Activated naive CD4-positive, alpha-beta T cell treated with anti-CD3 and anti-CD28 coated beads, Interleukin-2, amount 50 U/mL, for 72 hours (primary cell): ENCODE data around the gene IGLL1. TPM values are rescaled to one million over a fixed set of nuclear protein-coding genes. Genes with fewer than 3 reads are reported as not detected.
"Not testable (repeated sequence)": the region's sequence is repeated elsewhere in the genome, so short reads cannot be mapped to it uniquely, and the experiment has no call there.

Experiments
- ATAC-seq, 2 donors: fragments of 150-1000 bp; cut with Tn5 transposase; 2 replicates each; pipeline ENCODE4 v1.10.0; 2021; ENCODE audit warnings: mild to moderate bottlenecking in 2 of 2, moderate library complexity in 2 of 2
- DNase-seq, 2 donors: peaks; one replicate each; pipeline ENCODE4 v3.0.0; 2021 to 2022; ENCODE audit warnings: low spot score in 2 of 2
- H3K27ac Mint-ChIP-seq, 2 donors: one replicate each; pipeline ENCODE4 v1.8.0; 2022; ENCODE audit warnings: mild to moderate bottlenecking in 2 of 2, mixed read lengths in 2 of 2
- H3K36me3 Mint-ChIP-seq, 2 donors: one replicate each; pipeline ENCODE4 v1.8.0; 2022; ENCODE audit warnings: mixed read lengths in 2 of 2
- H3K9me3 Mint-ChIP-seq, 2 donors: one replicate each; pipeline ENCODE4 v1.8.0; 2022; ENCODE audit warnings: mixed read lengths in 2 of 2
- total RNA-seq, 2 donors: library from RNA; stranded (reverse); gene quantifications; one replicate each; pipeline ENCODE4 v1.2.3, GENCODE V29; 2022

The IGLL1 gene
- total RNA-seq, 2 donors from 2014 or later = not detected

GRCh38 chr22:23571486-23571885 lies 8.6 kb downstream of the IGLL1 start:
- no peak overlapping the region for H3K27ac Mint-ChIP-seq
- no peaks in the 10 kb centered on the region for H3K36me3 Mint-ChIP-seq
- DNase-seq (no peak), ATAC-seq (no peak)
- peaks cover 0 to 4% of the 10 kb centered on the region in 2 donors for H3K9me3 Mint-ChIP-seq

GRCh38 chr22:23570681-23571080 lies 9.4 kb downstream of the IGLL1 start:
- ATAC-seq = no peak
- DNase-seq = no peak
- Mint-ChIP-seq H3K9me3 (peaks cover 0 to 4% of the 10 kb centered on the region in 2 donors), H3K36me3 (no peaks in the 10 kb centered on the region), H3K27ac (no peak overlapping the region)

GRCh38 chr22:23569716-23570115 lies 10.4 kb downstream of the IGLL1 start:
- no peak for ATAC-seq
- no peaks in the 10 kb centered on the region for H3K36me3 Mint-ChIP-seq
- DNase-seq = no peak
- H3K27ac Mint-ChIP-seq = no peak overlapping the region
- peaks cover 0 to 4% of the 10 kb centered on the region in 2 donors for H3K9me3 Mint-ChIP-seq

- H3K9me3 Mint-ChIP-seq = peaks cover 0 to 4% of the 10 kb centered on the region in 2 donors
- H3K36me3 Mint-ChIP-seq = no peaks in the 10 kb centered on the region
- DNase-seq (no peak), ATAC-seq (no peak)
- H3K27ac Mint-ChIP-seq = no peak overlapping the region
Observed at GRCh38 chr22:23569291-23569690, 10.8 kb downstream of the IGLL1 start.

- H3K36me3 Mint-ChIP-seq = no peaks in the 10 kb centered on the region
- H3K27ac Mint-ChIP-seq = no peak overlapping the region
- ATAC-seq = no peak
- peaks cover 0 to 2% of the 10 kb centered on the region in 2 donors for H3K9me3 Mint-ChIP-seq
- DNase-seq = peak in 1 of 2 donors; percentile 53
Observed at GRCh38 chr22:23566705-23567475, 13.2 kb downstream of the IGLL1 start.

GRCh38 chr22:23565915-23566704 lies 14.0 kb downstream of the IGLL1 start:
- ATAC-seq = peak in 1 of 2 donors; percentile 14
- Mint-ChIP-seq H3K27ac (no peak overlapping the region), H3K9me3 (no peaks in the 10 kb centered on the region), H3K36me3 (no peaks in the 10 kb centered on the region)
- DNase-seq = peak in 1 of 2 donors; percentile 35

GRCh38 chr22:23565305-23565914 lies 14.7 kb downstream of the IGLL1 start:
- DNase-seq (peak in 1 of 2 donors; percentile 53), ATAC-seq (peak in 1 of 2 donors; percentile 51)
- no peak overlapping the region for H3K27ac Mint-ChIP-seq
- no peaks in the 10 kb centered on the region for H3K36me3 Mint-ChIP-seq
- H3K9me3 Mint-ChIP-seq = no peaks in the 10 kb centered on the region

GRCh38 chr22:23564276-23564675 lies 15.8 kb downstream of the IGLL1 start:
- H3K9me3 Mint-ChIP-seq = no peaks in the 10 kb centered on the region

GRCh38 chr22:23563111-23563510 lies 17.0 kb downstream of the IGLL1 start:
- Mint-ChIP-seq H3K27ac (no peak overlapping the region), H3K9me3 (no peaks in the 10 kb centered on the region), H3K36me3 (no peaks in the 10 kb centered on the region)
- peak in 1 of 2 donors; percentile 33 for DNase-seq
- no peak for ATAC-seq

More at GRCh38 chr22:23564276-23564675, 15.8 kb downstream of the IGLL1 start:
- Mint-ChIP-seq H3K27ac (no peak overlapping the region), H3K36me3 (no peaks in the 10 kb centered on the region)
- DNase-seq (no peak), ATAC-seq (no peak)

GRCh38 chr22:23562186-23562585 lies 17.9 kb downstream of the IGLL1 start:
- peak in 1 of 2 donors; percentile 28 for DNase-seq
- H3K27ac Mint-ChIP-seq = no peak overlapping the region
- no peak for ATAC-seq
- no peaks in the 10 kb centered on the region for H3K36me3 Mint-ChIP-seq
- no peaks in the 10 kb centered on the region for H3K9me3 Mint-ChIP-seq

- not testable (repeated sequence) for H3K9me3 Mint-ChIP-seq, H3K27ac Mint-ChIP-seq, H3K36me3 Mint-ChIP-seq, ATAC-seq
- DNase-seq = peak in 1 of 2 donors; percentile 33
Observed at GRCh38 chr22:23561025-23561510, 19.0 kb downstream of the IGLL1 start.

GRCh38 chr22:23560215-23560614 lies 19.9 kb downstream of the IGLL1 start:
- H3K36me3 Mint-ChIP-seq, DNase-seq, H3K9me3 Mint-ChIP-seq, ATAC-seq, H3K27ac Mint-ChIP-seq: not testable (repeated sequence)

GRCh38 chr22:23557467-23557866 lies 22.6 kb downstream of the IGLL1 start:
- H3K27ac Mint-ChIP-seq = no peak overlapping the region
- ATAC-seq (no peak), DNase-seq (no peak)
- H3K9me3 Mint-ChIP-seq = no peaks in the 10 kb centered on the region
- no peaks in the 10 kb centered on the region for H3K36me3 Mint-ChIP-seq

GRCh38 chr22:23557036-23557435 lies 23.1 kb downstream of the IGLL1 start:
- Mint-ChIP-seq H3K36me3 (no peaks in the 10 kb centered on the region), H3K27ac (no peak overlapping the region), H3K9me3 (no peaks in the 10 kb centered on the region)
- DNase-seq = no peak
- ATAC-seq = no peak

GRCh38 chr22:23556026-23556620 lies 24.0 kb downstream of the IGLL1 start:
- no peak for ATAC-seq
- H3K27ac Mint-ChIP-seq = no peak overlapping the region

GRCh38 chr22:23555118-23555517 lies 25.0 kb downstream of the IGLL1 start:
- no peak for DNase-seq
- no peaks in the 10 kb centered on the region for H3K36me3 Mint-ChIP-seq
- ATAC-seq = no peak
- H3K9me3 Mint-ChIP-seq = no peaks in the 10 kb centered on the region
- peak overlapping the region in 1 of 2 donors; percentile 27 for H3K27ac Mint-ChIP-seq

More at GRCh38 chr22:23556026-23556620, 24.0 kb downstream of the IGLL1 start:
- Mint-ChIP-seq H3K36me3 (no peaks in the 10 kb centered on the region), H3K9me3 (no peaks in the 10 kb centered on the region)
- DNase-seq = no peak
